Fibroblast of pulmonary artery (primary cell): ENCODE measurements around the gene FAM181A.

Experiments used
- DNase-seq: peaks from one replicate; pipeline ENCODE4 v3.0.0-alpha.2; 2010; ENCODE audit warnings: low read depth
- H3K4me3 ChIP-seq: replicated peaks from 2 replicates; pipeline ENCODE4 v1.5.1; 2011; ENCODE audit warnings: low read depth, mild to moderate bottlenecking, control low read depth, low read length, moderate library complexity
- CTCF ChIP-seq: IDR thresholded peaks from 2 replicates; pipeline ENCODE4 v1.5.1; 2011; ENCODE audit warnings: mild to moderate bottlenecking, control low read depth, low read length, inconsistent platforms; ENCODE audit errors: missing control alignments

FAM181A gene

GRCh38 chr14:93954516-93954830 lies 27.3 kb downstream of the FAM181A start:
- no peak for TF ChIP-seq CTCF
- H3K4me3 ChIP-seq = no peak overlapping the region
- DNase-seq = no peak

- no peak for TF ChIP-seq CTCF
- H3K4me3 ChIP-seq = no peak overlapping the region
- no peak for DNase-seq
Measured at GRCh38 chr14:93954900-93955849, 28.0 kb downstream of the FAM181A start.

- DNase-seq = no peak
- no peak for TF ChIP-seq CTCF
- no peak overlapping the region for H3K4me3 ChIP-seq
Measured at GRCh38 chr14:93955850-93956481, 28.8 kb downstream of the FAM181A start.

- no peak for DNase-seq
- no peak for TF ChIP-seq CTCF
- no peak overlapping the region for H3K4me3 ChIP-seq
Measured at GRCh38 chr14:93956514-93957332, 29.6 kb downstream of the FAM181A start.

GRCh38 chr14:93957333-93957710 lies 30.2 kb downstream of the FAM181A start:
- no peak overlapping the region for H3K4me3 ChIP-seq
- no peak for TF ChIP-seq CTCF
- no peak for DNase-seq

- TF ChIP-seq CTCF = no peak
- H3K4me3 ChIP-seq = no peak overlapping the region
- no peak for DNase-seq
Measured at GRCh38 chr14:93957751-93958566, 30.8 kb downstream of the FAM181A start.
